HG03159 (cell line): ENCODE results near the gene LPP.
"Not testable (repeated sequence)": the region's sequence is repeated elsewhere in the genome, so short reads cannot be mapped to it uniquely, and the experiment has no call there.

Experiments used
- ATAC-seq: cut with Tn5 transposase; IDR thresholded peaks from one replicate; pipeline ENCODE4 v1.9.1; 2021; ENCODE audit warnings: mild to moderate bottlenecking, moderate library complexity; ENCODE audit not compliant: unreplicated experiment

The LPP gene

DNA sequence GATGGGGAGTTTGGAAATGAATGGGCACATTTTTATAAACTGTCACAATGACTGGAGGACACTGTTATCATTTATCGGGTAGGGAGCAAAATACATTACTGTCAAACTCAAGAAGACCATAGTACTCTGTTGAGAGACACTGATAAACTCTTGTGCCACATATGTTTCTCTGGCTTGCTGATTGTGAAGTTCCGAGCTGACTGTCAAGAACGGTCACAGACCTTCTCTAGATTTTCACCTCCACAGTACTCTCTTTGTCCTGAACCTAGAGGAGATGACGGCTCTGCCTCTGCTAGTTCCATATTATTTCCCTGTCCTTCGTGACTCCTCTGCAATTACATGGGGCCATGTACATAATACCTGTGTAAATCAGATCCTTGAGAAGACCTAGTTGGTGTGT, 451.9 kb downstream of the LPP start:
- no peak for ATAC-seq

- ATAC-seq = no peak
These were observed 453.9 kb downstream of the LPP start for GRCh38 chr3:188607805-188608315.

GRCh38 chr3:188608401-188608800, 454.4 kb downstream of the LPP start:
- ATAC-seq = no peak

DNA sequence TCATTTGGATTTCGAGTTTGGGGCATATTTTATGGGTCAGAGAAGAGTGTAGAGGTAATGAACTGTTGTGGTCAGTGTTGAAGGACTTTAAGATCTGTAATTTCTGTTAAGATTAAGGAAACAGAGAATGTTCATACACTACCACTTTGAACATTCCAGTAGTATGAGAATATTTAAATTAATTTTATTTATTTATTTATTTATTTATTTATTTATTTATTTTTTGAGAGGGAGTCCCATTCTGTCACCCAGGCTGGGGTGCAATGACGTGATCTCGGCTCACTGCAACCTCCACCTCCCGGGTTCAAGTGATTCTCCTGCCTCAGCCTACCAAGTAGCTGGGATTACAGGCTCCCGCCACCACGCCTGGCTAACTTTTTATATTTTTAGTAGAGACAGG, 459.8 kb downstream of the LPP start:
- ATAC-seq = not testable (repeated sequence)

DNA sequence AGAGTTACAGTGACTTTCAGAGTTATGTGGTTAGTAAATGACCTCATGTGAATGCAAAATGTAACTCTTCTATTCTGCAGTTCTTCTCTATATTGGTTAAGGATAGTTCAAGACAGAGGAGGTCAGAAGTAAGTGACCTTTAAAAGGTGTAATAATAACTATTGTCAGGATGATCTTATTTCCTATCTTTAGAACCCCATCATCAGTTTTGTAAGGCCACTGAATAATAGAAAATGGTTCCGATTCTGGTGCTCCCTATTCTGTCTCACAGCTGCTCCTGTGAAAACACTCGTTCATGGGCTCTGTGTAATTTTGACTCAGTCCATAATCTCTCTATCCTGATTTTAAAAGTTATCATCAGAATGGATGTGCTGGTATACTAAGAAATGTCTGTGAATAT, 463.3 kb downstream of the LPP start:
- ATAC-seq = no peak

DNA sequence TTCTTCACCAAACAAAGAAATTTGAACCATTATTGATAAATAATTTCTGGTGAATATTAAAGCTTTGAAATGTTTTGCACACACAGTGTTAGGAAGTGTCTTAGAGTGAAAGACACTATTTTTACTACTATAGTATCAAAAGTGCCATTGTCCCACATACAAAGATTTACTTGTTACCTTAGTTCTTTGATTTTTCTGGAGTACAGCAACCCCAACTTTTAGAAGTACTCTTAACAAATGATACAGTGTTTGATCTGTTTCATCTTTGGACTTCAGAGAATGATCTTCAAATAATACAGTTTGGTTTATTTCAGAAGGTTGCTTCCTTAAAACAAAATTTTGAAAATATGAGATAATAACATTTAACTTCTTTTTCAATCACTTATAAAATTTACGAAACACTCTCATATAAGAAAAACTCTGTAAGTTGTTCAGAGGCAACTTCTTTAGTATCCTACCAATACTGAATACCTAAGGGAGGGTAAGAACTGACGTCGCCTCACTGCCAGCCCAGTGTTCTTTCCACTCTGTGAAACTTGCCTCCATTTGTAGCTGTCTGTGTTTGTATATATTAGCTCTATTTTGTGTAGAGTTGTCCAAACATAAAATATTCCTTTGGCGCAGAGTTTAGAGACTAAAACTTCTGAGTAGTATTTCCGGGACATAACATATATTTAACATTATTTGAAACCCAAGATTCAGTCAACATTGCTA, 464.2 kb downstream of the LPP start:
- no peak for ATAC-seq

DNA sequence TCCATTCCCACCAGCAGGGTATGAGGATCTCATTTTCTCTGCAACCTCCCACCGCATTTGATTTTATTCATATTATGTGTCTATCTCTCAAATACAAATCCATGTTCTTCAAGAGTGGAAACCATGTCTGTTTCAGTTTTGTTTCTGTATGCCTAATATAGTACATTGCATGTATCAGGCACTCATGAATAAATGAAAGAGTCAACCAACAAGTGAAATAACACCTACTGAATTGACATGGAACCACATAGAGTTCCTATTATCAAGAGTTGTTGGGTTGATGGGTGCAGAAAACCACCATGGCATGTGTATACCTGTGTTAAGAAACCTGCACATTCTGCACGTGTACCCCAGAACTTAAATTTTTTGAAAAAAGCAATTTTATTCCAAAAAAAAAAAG, 466.8 kb downstream of the LPP start:
- ATAC-seq = no peak

GRCh38 chr3:188624384-188624783, 470.4 kb downstream of the LPP start:
- no peak for ATAC-seq

DNA sequence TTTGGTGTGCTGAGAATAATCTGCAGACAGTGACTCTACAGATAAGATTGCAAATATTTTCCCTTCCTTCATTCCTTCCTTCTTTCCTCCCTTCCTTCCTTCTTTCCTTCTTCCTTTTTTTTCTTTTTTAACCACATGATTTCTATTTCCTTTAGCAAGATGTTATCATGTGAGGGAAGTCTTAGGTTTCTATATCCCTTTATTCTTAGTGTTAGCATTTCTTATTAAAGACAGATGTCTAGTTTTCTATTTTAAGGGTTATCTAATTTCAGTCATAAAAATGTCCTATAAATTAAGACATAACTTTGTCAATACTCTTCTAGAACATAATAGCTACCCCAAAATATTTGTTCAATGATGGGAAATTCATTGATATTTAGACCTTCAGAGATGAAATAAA, 470.9 kb downstream of the LPP start:
- no peak for ATAC-seq

DNA sequence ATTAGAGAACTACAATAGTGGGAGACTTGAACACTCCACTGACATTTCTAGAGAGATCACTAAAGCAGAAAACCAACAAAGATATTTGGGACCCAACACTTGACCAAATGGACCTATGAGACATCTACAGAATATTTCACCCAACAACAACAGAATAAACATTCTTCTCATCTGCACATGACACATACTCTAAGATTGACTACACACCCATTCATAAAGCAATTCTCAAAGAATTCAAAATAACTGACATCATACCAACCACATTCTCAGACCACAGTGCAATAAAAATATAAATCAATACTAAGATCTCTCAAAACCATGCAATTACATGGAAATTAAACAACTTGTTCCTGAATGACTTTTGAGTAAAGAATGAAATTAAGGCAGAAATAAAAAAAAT, 473.7 kb downstream of the LPP start:
- no peak for ATAC-seq

- ATAC-seq = no peak
These were observed 477.5 kb downstream of the LPP start for GRCh38 chr3:188631291-188632010.

DNA sequence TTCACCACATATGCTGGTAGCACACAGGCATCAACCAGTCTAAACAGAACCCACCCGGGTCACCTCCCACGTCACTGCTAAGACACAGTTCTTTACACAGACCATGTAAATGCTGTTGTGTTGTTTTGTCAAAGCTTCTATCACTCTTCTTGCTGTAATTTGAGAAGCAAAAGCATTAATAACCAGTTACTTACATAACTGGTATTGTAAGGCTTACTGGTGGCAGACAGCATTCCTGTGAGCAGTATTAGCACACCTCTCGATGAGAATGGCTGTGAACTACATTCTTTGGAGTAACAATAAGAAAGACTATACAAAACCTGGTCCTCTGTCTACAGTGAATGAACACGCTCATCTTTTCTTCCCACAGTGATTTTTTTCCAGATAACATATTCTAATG, 479.2 kb downstream of the LPP start:
- ATAC-seq = no peak

GRCh38 chr3:188634285-188634684, 480.3 kb downstream of the LPP start:
- ATAC-seq = no peak

DNA sequence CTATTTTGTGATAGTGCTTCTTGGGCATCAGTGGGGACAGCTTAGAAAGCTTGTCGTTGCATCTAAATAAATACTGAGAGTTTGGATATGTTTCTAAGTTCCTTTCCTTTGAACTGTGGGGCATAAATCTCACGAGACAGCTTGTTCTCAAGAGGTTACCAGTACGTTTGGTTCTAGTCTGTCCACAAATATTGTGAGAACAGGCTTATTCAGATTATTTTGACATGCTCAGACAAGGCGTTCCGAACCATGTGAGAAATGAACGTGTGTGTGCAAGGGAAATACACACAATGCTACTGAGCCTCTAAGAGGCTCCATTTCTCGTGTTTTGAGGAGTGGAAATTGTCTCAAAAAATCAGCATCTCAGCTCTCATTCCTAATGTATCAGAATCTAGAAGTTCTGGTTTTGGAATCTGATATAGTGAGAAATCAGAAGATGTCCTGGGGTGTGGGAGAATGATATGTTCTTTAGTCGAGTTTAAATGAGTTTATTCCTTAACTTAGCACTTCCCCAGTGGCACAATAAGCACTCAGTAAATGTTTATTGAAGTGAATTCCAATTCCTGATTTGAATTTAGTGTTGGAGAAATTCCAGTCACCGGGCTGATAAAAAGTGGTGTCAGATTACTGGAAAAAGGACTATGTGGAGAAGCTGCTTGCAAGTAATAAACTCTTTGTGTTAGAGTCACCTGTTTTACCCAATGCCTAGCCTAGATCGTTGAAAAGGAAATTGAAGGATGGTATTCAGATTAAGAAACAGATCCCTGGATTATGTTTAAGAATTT, 481.5 kb downstream of the LPP start:
- no peak for ATAC-seq

GRCh38 chr3:188636292-188636691, 482.3 kb downstream of the LPP start:
- not testable (repeated sequence) for ATAC-seq

GRCh38 chr3:188641076-188641475, 487.1 kb downstream of the LPP start:
- ATAC-seq = no peak

DNA sequence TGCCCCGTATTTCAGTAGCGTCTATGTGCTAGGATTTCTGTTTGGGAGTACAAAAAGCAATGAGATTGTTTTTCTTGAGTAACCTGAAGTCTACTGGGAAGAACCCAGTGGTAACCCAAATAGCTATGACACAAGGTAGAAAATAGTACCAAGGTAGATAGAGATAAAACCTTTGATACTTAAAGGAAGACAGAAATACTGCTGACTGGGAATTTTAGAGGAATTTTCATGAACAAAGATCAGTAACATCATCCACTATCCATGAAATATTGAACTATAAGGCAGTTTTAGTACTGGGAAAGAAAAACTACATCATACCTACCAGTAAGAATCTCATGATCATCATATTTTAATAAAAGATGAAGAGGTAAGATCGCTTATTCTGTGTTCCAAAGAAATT, 489.8 kb downstream of the LPP start:
- ATAC-seq = no peak

- no peak for ATAC-seq
These were observed 492.6 kb downstream of the LPP start for GRCh38 chr3:188646592-188646991.

DNA sequence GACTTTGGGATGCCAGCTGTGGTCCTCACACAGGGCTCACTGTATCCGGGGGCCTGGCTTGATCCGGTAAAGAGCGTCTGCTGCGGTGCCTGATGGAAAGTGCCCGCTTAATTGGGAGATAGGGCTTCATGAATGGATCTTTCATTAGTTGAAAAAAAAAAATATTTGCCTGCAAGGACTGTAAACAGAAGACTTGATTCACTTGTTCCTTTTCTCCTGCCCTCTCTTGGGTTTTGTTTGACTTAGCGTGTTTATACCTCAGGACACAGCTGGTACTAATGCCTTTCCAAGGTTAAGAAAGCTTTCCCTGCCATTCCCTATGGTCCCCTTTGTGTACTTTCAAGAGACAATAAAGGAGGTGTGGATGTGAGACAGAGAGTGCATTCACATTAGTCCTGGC, 493.3 kb downstream of the LPP start:
- ATAC-seq = no peak

DNA sequence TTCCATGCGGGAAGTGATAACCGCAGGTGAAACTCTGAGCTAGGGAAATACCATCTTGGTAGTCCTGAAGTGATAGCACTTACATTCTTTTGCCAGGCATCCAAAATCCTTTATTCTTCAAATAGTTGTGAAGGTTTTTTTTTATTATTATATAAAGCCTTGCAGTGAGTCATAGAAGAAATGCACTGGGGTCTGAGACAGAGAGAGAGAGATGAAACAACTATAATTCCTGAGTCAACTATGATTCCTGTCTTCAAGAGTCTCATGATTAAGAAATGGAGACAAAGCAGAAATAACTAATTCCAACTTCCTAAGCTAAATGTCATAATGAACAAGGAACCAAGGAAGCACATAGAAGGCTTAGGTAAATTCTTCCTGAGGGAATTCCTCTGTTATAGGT, 495.6 kb downstream of the LPP start:
- no peak for ATAC-seq

DNA sequence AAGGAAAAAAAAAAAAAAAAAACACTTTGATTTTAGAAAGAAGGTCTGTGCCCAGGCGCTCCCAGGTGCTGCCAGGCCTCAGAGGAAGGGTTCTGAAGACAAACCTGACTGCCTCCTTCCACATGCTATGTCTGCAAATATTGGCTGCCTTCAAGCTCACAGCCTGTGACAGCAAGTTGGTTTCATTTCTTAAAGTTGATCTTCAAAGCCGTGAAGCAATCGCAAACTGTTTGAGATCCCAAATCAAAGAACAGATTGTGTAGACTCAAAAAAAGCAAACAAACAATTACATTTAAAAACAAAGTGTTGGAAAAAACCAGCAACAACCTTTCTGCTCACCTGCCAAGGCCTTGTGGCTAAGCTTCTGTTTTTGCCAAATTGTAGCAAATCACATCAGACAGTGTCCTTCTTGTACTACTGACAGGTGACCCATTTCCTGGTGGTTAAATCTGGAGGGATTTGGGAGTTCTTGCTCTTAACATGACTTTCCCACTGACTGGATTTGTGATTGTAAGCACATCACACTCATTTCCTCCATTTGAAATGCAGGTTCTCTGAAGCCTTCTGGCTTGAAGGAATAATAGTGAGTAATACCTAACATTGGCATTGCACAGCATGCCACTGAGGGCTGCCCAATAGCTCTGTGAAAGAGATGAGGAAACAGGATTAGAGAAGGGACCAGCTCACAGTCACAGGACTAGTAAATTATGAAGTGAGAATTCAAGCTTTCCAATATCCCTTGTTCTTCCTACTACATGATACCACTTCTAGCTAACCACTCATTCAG, 502.4 kb downstream of the LPP start:
- ATAC-seq = no peak
